Measurements from ENCODE around the gene SDHAF2. TPM values are rescaled to one million over a fixed set of nuclear protein-coding genes. Genes with fewer than 3 reads are reported as not detected.
A peak's percentile ranks its signal among the peaks of the same experiment; 100 is the strongest.

Gene SDHAF2
- total RNA-seq, 1 donor from 2014 or later = 63.2 TPM

- H3K9ac ChIP-seq (ENCODE audit: low read depth in 1 of 3, low read length in 3 of 3) = no peak overlapping the region
- H3K9me3 ChIP-seq (ENCODE audit: control insufficient read depth in 3 of 3, low read length in 3 of 3) = no peaks in the 10 kb centered on the region
- no peaks in the 10 kb centered on the region for H3K27me3 ChIP-seq (ENCODE audit: control insufficient read depth in 3 of 3, insufficient read depth in 3 of 3, low read length in 3 of 3)
- H3K36me3 ChIP-seq (ENCODE audit: control insufficient read depth in 3 of 3, insufficient read depth in 3 of 3, low read length in 3 of 3) = no peaks in the 10 kb centered on the region
- peaks cover 11 to 25% (median 23%) of the 10 kb centered on the region in 3 donors for H3K4me1 ChIP-seq (ENCODE audit: control insufficient read depth in 3 of 3, insufficient read depth in 3 of 3, low read length in 3 of 3)
- no peak overlapping the region for H3K27ac ChIP-seq (ENCODE audit: low read depth, low read length)
- no peak overlapping the region for H3K4me3 ChIP-seq (ENCODE audit: low read length in 3 of 3)
Measured at GRCh38 chr11:61489833-61490721, 60.2 kb downstream of the SDHAF2 start.

DNA sequence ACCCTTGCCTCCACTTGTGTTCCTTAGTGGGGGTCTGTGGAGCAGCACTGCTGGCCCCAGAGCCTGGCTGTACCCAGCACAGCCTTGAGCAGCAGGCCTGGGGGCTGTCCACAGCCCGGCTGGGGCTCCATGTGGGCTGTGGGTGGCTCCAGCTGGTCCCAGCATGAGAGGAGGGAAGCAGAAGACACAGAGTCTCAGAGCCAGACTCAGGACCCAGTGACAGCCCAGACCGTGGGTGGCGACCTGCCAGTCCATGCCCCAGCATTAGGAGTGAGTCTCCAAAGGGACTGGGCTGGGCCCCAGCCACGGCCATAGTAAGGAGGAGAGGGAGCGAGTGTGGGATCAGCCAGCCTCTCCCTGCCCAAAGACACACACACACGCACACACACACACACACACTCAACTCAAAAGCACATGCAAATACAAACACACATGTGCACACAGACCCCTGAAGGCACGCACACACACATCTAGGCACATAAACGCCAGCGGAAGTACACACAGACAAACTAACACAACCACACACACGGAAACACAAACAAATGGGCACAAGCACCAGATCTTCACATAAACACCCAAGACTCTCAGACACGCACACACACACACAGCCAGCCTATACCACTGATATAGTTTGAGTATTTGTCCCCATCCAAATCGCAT lies 61.9 kb downstream of the SDHAF2 start:
- Histone ChIP-seq H3K4me1 (ENCODE audit: control insufficient read depth in 3 of 3, insufficient read depth in 3 of 3, low read length in 3 of 3) (peaks cover 16 to 34% (median 30%) of the 10 kb centered on the region in 3 donors), H3K36me3 (ENCODE audit: control insufficient read depth in 3 of 3, insufficient read depth in 3 of 3, low read length in 3 of 3) (no peaks in the 10 kb centered on the region), H3K27me3 (ENCODE audit: control insufficient read depth in 3 of 3, insufficient read depth in 3 of 3, low read length in 3 of 3) (no peaks in the 10 kb centered on the region), H3K27ac (ENCODE audit: low read depth, low read length) (no peak overlapping the region), H3K9me3 (ENCODE audit: control insufficient read depth in 3 of 3, low read length in 3 of 3) (no peaks in the 10 kb centered on the region), H3K4me3 (ENCODE audit: low read length in 3 of 3) (no peak overlapping the region), H3K9ac (ENCODE audit: low read depth in 1 of 3, low read length in 3 of 3) (no peak overlapping the region)

DNA sequence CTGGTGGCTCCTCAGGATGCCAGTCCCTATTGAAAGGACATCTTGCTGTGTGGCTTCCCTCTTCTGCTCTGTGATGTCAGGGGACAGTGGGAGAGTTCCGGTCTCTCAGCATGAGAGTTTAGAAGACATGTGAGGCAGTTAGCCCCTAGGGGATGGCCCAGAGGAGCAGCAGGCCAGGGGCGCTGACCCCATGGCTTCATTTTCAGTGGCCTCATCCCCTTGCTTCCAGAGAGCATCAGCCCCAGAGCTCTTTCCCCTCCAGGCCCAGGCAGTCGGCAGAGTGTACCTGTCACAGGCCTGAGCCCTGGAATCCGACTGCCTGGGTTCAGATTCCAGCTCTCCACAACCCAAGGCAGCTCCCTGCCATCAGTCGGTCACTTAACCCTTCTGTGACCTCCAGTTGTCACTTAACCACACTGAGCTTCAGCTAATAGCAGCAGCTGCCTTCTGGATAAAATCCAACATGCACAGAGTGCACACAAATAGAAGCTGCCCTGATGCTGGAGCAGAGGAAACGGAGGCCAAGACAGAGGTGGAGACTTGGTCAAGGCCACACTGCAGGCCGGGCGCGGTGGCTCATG lies 64.5 kb downstream of the SDHAF2 start:
- Histone ChIP-seq H3K4me3 (ENCODE audit: low read length in 3 of 3) (no peak overlapping the region), H3K4me1 (ENCODE audit: control insufficient read depth in 3 of 3, insufficient read depth in 3 of 3, low read length in 3 of 3) (peaks cover 10 to 24% (median 20%) of the 10 kb centered on the region in 3 donors), H3K36me3 (ENCODE audit: control insufficient read depth in 3 of 3, insufficient read depth in 3 of 3, low read length in 3 of 3) (no peaks in the 10 kb centered on the region), H3K9me3 (ENCODE audit: control insufficient read depth in 3 of 3, low read length in 3 of 3) (no peaks in the 10 kb centered on the region), H3K27ac (ENCODE audit: low read depth, low read length) (no peak overlapping the region), H3K27me3 (ENCODE audit: control insufficient read depth in 3 of 3, insufficient read depth in 3 of 3, low read length in 3 of 3) (no peaks in the 10 kb centered on the region), H3K9ac (ENCODE audit: low read depth in 1 of 3, low read length in 3 of 3) (peak overlapping the region in 1 of 3 donors; percentile 33)

DNA sequence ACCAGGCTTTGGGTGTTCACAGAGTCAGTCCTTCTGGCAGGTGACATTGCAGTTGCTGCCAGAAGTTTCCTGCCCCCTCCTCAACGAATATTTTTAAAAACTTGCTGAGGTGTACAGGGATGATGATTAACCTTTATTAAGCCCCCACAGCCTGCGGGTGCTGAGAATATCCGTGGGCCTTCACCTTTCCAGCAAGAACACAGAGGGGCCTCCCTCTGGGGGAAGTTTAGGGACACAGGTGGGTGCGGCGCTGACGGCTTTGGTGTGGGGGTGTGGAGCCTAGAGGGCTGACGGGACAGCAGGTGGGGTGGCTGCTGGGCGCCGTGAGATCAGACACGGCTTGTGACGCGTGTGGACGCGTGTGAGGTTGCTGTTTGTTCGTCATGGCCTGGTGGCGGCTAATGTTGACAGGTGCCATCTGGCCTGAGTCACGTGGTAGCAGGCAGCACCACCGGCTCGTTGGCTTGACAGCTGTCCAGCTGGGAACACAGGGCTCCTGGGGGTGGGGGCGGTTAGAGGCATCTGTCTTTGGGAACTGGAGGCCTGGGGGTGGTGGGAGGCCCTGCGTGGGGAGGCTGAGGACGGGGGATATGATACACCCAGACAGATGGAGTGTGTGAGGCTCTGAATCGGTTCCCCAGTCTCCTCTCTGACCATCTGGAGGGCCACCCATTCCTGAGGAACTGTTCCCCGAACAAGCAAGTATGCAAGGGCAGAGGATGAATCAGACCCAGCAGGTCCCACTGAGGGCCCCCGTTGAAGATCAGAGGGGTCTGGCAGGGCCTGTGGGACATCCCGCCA lies 66.1 kb downstream of the SDHAF2 start:
- H3K9me3 ChIP-seq (ENCODE audit: control insufficient read depth in 3 of 3, low read length in 3 of 3) = no peaks in the 10 kb centered on the region
- H3K36me3 ChIP-seq (ENCODE audit: control insufficient read depth in 3 of 3, insufficient read depth in 3 of 3, low read length in 3 of 3) = no peaks in the 10 kb centered on the region
- peaks cover 5 to 13% (median 7%) of the 10 kb centered on the region in 3 donors for H3K4me1 ChIP-seq (ENCODE audit: control insufficient read depth in 3 of 3, insufficient read depth in 3 of 3, low read length in 3 of 3)
- no peaks in the 10 kb centered on the region for H3K27me3 ChIP-seq (ENCODE audit: control insufficient read depth in 3 of 3, insufficient read depth in 3 of 3, low read length in 3 of 3)
- H3K4me3 ChIP-seq (ENCODE audit: low read length in 3 of 3) = no peak overlapping the region
- H3K9ac ChIP-seq (ENCODE audit: low read depth in 1 of 3, low read length in 3 of 3) = no peak overlapping the region
- no peak overlapping the region for H3K27ac ChIP-seq (ENCODE audit: low read depth, low read length)

Small RNAs within 50 kb of the gene (small RNA-seq; reads per million reads assigned to genes)
- not detected for gene RN7SL23P

Other genes starting within 250 kb of the SDHAF2 start
- gene PGA3, start 226.6 kb upstream of the SDHAF2 start, total RNA-seq = 0.52 TPM
- 3.7 TPM for gene PGA4, start 207.8 kb upstream of the SDHAF2 start, total RNA-seq
- gene PGA5, start 188.9 kb upstream of the SDHAF2 start, total RNA-seq = not detected
- gene VWCE, start 134.8 kb upstream of the SDHAF2 start, total RNA-seq = 1.0 TPM
- gene DDB1, start 97.0 kb upstream of the SDHAF2 start, total RNA-seq = 215 TPM
- 6.8 TPM for gene TKFC, start 96.9 kb upstream of the SDHAF2 start, total RNA-seq
- gene CYB561A3, start 68.2 kb upstream of the SDHAF2 start, total RNA-seq = 9.9 TPM
- gene TMEM138, start 67.8 kb upstream of the SDHAF2 start, total RNA-seq = 18.8 TPM
- gene TMEM216, start 37.5 kb upstream of the SDHAF2 start, total RNA-seq = 6.8 TPM
- 17.7 TPM for gene CPSF7, start 149 bp upstream of the SDHAF2 start, total RNA-seq
- not detected for gene LRRC10B, start 78.6 kb downstream of the SDHAF2 start, total RNA-seq
- 1.6 TPM for gene SYT7, start 151.0 kb downstream of the SDHAF2 start, total RNA-seq

All from skeletal muscle tissue (tissue), 5 donors.